HEK293T (cell line): ENCODE data around the gene PTPRD.
"Not testable (repeated sequence)": the region's sequence is repeated elsewhere in the genome, so short reads cannot be mapped to it uniquely, and the experiment has no call there.

Experiments used
- CTCF ChIA-PET: fragments of 350-600 bp; formaldehyde crosslinking; extraction: SDS; loops from one replicate; lab custom pipeline; 2021; ENCODE audit warnings: antibody characterized with exemption, inconsistent platforms; lab: Yijun Ruan, JAX
- POLR2A ChIA-PET: fragments of 350-600 bp; formaldehyde crosslinking; extraction: SDS; loops from one replicate; lab custom pipeline; 2020; ENCODE audit warnings: antibody characterized with exemption, inconsistent platforms; lab: Yijun Ruan, JAX
- DNase-seq: peaks from one replicate; pipeline ENCODE4 v3.0.0; 2012; ENCODE audit warnings: mixed read lengths; ENCODE audit errors: extremely low spot score
- ARNT ChIP-seq: fragments of 450-650 bp; IDR thresholded peaks from 2 replicates; pipeline ENCODE4 v1.6.1; 2017; ENCODE audit warnings: mild to moderate bottlenecking
- BHLHE40 ChIP-seq: fragments of 450-650 bp; IDR thresholded peaks from 2 replicates; pipeline ENCODE4 v1.6.1; 2016; ENCODE audit warnings: mild to moderate bottlenecking, moderate library complexity, borderline replicate concordance
- CTBP1 ChIP-seq: fragments of 450-650 bp; IDR thresholded peaks from 2 replicates; pipeline ENCODE4 v1.6.1; 2016; ENCODE audit warnings: borderline replicate concordance
- ELF4 ChIP-seq: fragments of 450-650 bp; IDR thresholded peaks from 2 replicates; pipeline ENCODE4 v1.6.1; 2017; ENCODE audit warnings: antibody characterized with exemption
- FOXA1 ChIP-seq: fragments of 450-650 bp; IDR thresholded peaks from 2 replicates; pipeline ENCODE4 v1.6.1; 2016; ENCODE audit warnings: mild to moderate bottlenecking
- FOXK2 ChIP-seq: fragments of 450-650 bp; IDR thresholded peaks from 2 replicates; pipeline ENCODE4 v1.6.1; 2016; ENCODE audit warnings: mild to moderate bottlenecking
- FOXM1 ChIP-seq: fragments of 450-650 bp; IDR thresholded peaks from 2 replicates; pipeline ENCODE4 v1.6.1; 2017; ENCODE audit warnings: mild to moderate bottlenecking, borderline replicate concordance
- HDGF ChIP-seq: fragments of 450-650 bp; IDR thresholded peaks from 2 replicates; pipeline ENCODE4 v1.6.1; 2017; ENCODE audit warnings: antibody characterized with exemption, borderline replicate concordance
- L3MBTL2 ChIP-seq: fragments of 450-650 bp; conservative IDR thresholded peaks from 2 replicates; pipeline ENCODE4 v1.6.1; 2016; ENCODE audit warnings: mild to moderate bottlenecking
- LEF1 ChIP-seq: fragments of 450-650 bp; IDR thresholded peaks from 2 replicates; pipeline ENCODE4 v1.6.1; 2017; ENCODE audit warnings: mild to moderate bottlenecking, borderline replicate concordance
- NFRKB ChIP-seq: fragments of 450-650 bp; IDR thresholded peaks from 2 replicates; pipeline ENCODE4 v1.6.1; 2016; ENCODE audit warnings: mild to moderate bottlenecking, moderate library complexity
- PKNOX1 ChIP-seq: fragments of 450-650 bp; IDR thresholded peaks from 2 replicates; pipeline ENCODE4 v1.6.1; 2016
- SP1 ChIP-seq: fragments of 450-650 bp; IDR thresholded peaks from 2 replicates; pipeline ENCODE4 v1.6.1; 2017
- SUZ12 ChIP-seq: fragments of 450-650 bp; IDR thresholded peaks from 2 replicates; pipeline ENCODE4 v1.6.1; 2016; ENCODE audit warnings: mild to moderate bottlenecking
- TARDBP ChIP-seq: fragments of 450-650 bp; IDR thresholded peaks from 2 replicates; pipeline ENCODE4 v1.6.1; 2016
- ZNF384 ChIP-seq: fragments of 450-650 bp; IDR thresholded peaks from 2 replicates; pipeline ENCODE4 v1.6.1; 2016

The PTPRD gene

GRCh38 chr9:9079473-9079872 lies 1533.3 kb downstream of the PTPRD start:
- TF ChIP-seq L3MBTL2: no peak
- no peak for TF ChIP-seq HDGF
- no peak for TF ChIP-seq FOXM1
- TF ChIP-seq FOXK2: no peak
- TF ChIP-seq ZNF384: no peak
- TF ChIP-seq CTBP1: no peak
- TF ChIP-seq SUZ12: no peak
- TF ChIP-seq ELF4: no peak
- TF ChIP-seq SP1: no peak
- TF ChIP-seq PKNOX1: no peak
- TF ChIP-seq NFRKB: no peak
- no peak for TF ChIP-seq BHLHE40
- no peak for TF ChIP-seq TARDBP
- no peak for TF ChIP-seq FOXA1
- no peak for TF ChIP-seq LEF1
- ChIA-PET POLR2A (no interaction called here), CTCF (no interaction called here)
- DNase-seq: no peak

GRCh38 chr9:9078301-9078700 lies 1534.5 kb downstream of the PTPRD start:
- POLR2A ChIA-PET: no interaction called here
- CTCF ChIA-PET: no interaction called here
- no peak for DNase-seq
- TF ChIP-seq FOXM1 (no peak), NFRKB (no peak), FOXK2 (no peak), ZNF384 (no peak), PKNOX1 (no peak)

- ChIA-PET POLR2A (no interaction called here), CTCF (no interaction called here)
- TF ChIP-seq ZNF384: no peak
- TF ChIP-seq HDGF: no peak
- TF ChIP-seq TARDBP: no peak
- TF ChIP-seq BHLHE40: no peak
- TF ChIP-seq FOXK2: no peak
- TF ChIP-seq PKNOX1: no peak
- TF ChIP-seq ELF4: no peak
- TF ChIP-seq ARNT: no peak
- TF ChIP-seq FOXA1: no peak
- TF ChIP-seq LEF1: no peak
- TF ChIP-seq SP1: no peak
- no peak for TF ChIP-seq CTBP1
- TF ChIP-seq NFRKB: no peak
- TF ChIP-seq FOXM1: no peak
- TF ChIP-seq L3MBTL2: no peak
- TF ChIP-seq SUZ12: no peak
- DNase-seq: no peak
These were observed 1551.2 kb downstream of the PTPRD start for GRCh38 chr9:9061627-9062026.

GRCh38 chr9:9054354-9054992 lies 1558.3 kb downstream of the PTPRD start:
- TF ChIP-seq ARNT (no peak), L3MBTL2 (no peak), FOXA1 (no peak), ZNF384 (no peak), NFRKB (no peak), BHLHE40 (no peak), ELF4 (no peak), FOXK2 (no peak), HDGF (no peak), FOXM1 (no peak), CTBP1 (no peak), SUZ12 (no peak)
- DNase-seq: no peak
- ChIA-PET POLR2A (no interaction called here), CTCF (no interaction called here)

GRCh38 chr9:9045572-9045971 lies 1567.2 kb downstream of the PTPRD start:
- POLR2A ChIA-PET: no interaction called here
- DNase-seq: no peak
- no peak for TF ChIP-seq ARNT
- no peak for TF ChIP-seq ELF4
- TF ChIP-seq HDGF: no peak
- TF ChIP-seq LEF1: no peak
- no peak for TF ChIP-seq PKNOX1
- no peak for TF ChIP-seq SP1
- no peak for TF ChIP-seq ZNF384
- CTCF ChIA-PET: no interaction called here

- ChIA-PET CTCF (no interaction called here), POLR2A (no interaction called here)
- no peak for DNase-seq
- no peak for TF ChIP-seq SP1
- TF ChIP-seq PKNOX1: no peak
- no peak for TF ChIP-seq TARDBP
- TF ChIP-seq FOXK2: no peak
- TF ChIP-seq CTBP1: no peak
- no peak for TF ChIP-seq NFRKB
- no peak for TF ChIP-seq ZNF384
- TF ChIP-seq SUZ12: no peak
- TF ChIP-seq LEF1: no peak
- no peak for TF ChIP-seq ARNT
- TF ChIP-seq ELF4: no peak
- no peak for TF ChIP-seq HDGF
- TF ChIP-seq FOXA1: no peak
- no peak for TF ChIP-seq FOXM1
- TF ChIP-seq L3MBTL2: no peak
- TF ChIP-seq BHLHE40: no peak
These were observed 1567.7 kb downstream of the PTPRD start for GRCh38 chr9:9045072-9045471.

- CTCF ChIA-PET, DNase-seq, POLR2A ChIA-PET: not testable (repeated sequence)
These were observed 1569.0 kb downstream of the PTPRD start for GRCh38 chr9:9043788-9044187.
